K562 (cell line): Measurements from ENCODE around the gene VWA8.

Experiments
- CEBPB ChIP-seq: fragments of 450-650 bp; IDR thresholded peaks from 2 replicates; pipeline ENCODE4 v1.6.1; 2016; ENCODE audit warnings: missing genetic modification characterization, missing compliant biosample characterization
- CTCF ChIP-seq, 3 experiments: IDR thresholded peaks in 2 of 3; conservative IDR thresholded peaks in 1 of 3; 2 replicates each; pipeline ENCODE4 v1.5.1; 2011 to 2012; ENCODE audit warnings: low read length in 3 of 3, mild to moderate bottlenecking in 3 of 3, control low read depth in 2 of 3, improper control_type of control experiment in 1 of 3, inconsistent platforms in 1 of 3, low read depth in 1 of 3, mixed read lengths in 1 of 3, moderate library complexity in 1 of 3; ENCODE audit not compliant: insufficient read depth in 2 of 3
- EGR1 ChIP-seq: fragments of 450-650 bp; conservative IDR thresholded peaks from 2 replicates; pipeline ENCODE4 v1.6.1; 2017; ENCODE audit warnings: mild to moderate bottlenecking
- EZH2 ChIP-seq: IDR thresholded peaks from 2 replicates; pipeline ENCODE4 v1.6.1; 2012; ENCODE audit warnings: low read depth, mild to moderate bottlenecking, inconsistent platforms, low read length, borderline replicate concordance
- NCOA4 ChIP-seq: fragments of 450-650 bp; IDR thresholded peaks from 2 replicates; pipeline ENCODE4 v1.6.1; 2018; ENCODE audit warnings: mild to moderate bottlenecking; ENCODE audit not compliant: partially characterized antibody
- POLR2AphosphoS5 ChIP-seq: IDR thresholded peaks from 2 replicates; pipeline ENCODE4 v1.6.1; 2011; ENCODE audit warnings: mild to moderate bottlenecking, low read depth, low read length, moderate library complexity; ENCODE audit not compliant: control insufficient read depth, insufficient read depth
- ZFX ChIP-seq: sonication (generic); formaldehyde crosslinking; IDR thresholded peaks from 2 replicates; pipeline ENCODE4 v1.8.0; 2022; ENCODE audit warnings: mild to moderate bottlenecking, missing genetic modification reagents, moderate library complexity
- ZNF175 ChIP-seq: fragments of 200-800 bp; sonication (Bioruptor generic); IDR thresholded peaks from 2 replicates; pipeline ENCODE4 v1.6.1; 2016; ENCODE audit warnings: low read depth, mild to moderate bottlenecking, missing genetic modification characterization, missing compliant biosample characterization
- ZNF324 ChIP-seq: fragments of 250-450 bp; sonication (Bioruptor Pico); IDR thresholded peaks from 2 replicates; pipeline ENCODE4 v1.4.0; 2020; ENCODE audit warnings: mild to moderate bottlenecking
- TF ChIP-seq, protein P1 (sequence below): sonication (generic); formaldehyde crosslinking; IDR thresholded peaks from 2 replicates; pipeline ENCODE4 v1.8.0; 2023; ENCODE audit warnings: mild to moderate bottlenecking, missing genetic modification reagents
- TF ChIP-seq, protein P2 (sequence below): fragments of 250-450 bp; sonication (Bioruptor Pico); IDR thresholded peaks from 2 replicates; pipeline ENCODE4 v1.5.0; 2021; ENCODE audit warnings: mild to moderate bottlenecking, borderline replicate concordance
- TF ChIP-seq, protein P3 (sequence below): sonication (generic); formaldehyde crosslinking; IDR thresholded peaks from 2 replicates; pipeline ENCODE4 v1.8.1; 2023; ENCODE audit warnings: mild to moderate bottlenecking, missing genetic modification reagents

- no peak for TF ChIP-seq CTCF (IDR thresholded peaks at IDR 0.05 in 2 of 3, conservative IDR thresholded peaks at IDR 0.05 in 1 of 3; ENCODE audit: insufficient read depth in 2 of 3, low read depth in 1 of 3, low read length in 3 of 3)
- no peak for TF ChIP-seq ZFX (CRISPR knock-in tag)
- TF ChIP-seq POLR2AphosphoS5: no peak
- TF ChIP-seq, protein P1, sequence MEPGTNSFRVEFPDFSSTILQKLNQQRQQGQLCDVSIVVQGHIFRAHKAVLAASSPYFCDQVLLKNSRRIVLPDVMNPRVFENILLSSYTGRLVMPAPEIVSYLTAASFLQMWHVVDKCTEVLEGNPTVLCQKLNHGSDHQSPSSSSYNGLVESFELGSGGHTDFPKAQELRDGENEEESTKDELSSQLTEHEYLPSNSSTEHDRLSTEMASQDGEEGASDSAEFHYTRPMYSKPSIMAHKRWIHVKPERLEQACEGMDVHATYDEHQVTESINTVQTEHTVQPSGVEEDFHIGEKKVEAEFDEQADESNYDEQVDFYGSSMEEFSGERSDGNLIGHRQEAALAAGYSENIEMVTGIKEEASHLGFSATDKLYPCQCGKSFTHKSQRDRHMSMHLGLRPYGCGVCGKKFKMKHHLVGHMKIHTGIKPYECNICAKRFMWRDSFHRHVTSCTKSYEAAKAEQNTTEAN: no peak
- no peak for TF ChIP-seq CEBPB (tag)
- TF ChIP-seq, protein P2, sequence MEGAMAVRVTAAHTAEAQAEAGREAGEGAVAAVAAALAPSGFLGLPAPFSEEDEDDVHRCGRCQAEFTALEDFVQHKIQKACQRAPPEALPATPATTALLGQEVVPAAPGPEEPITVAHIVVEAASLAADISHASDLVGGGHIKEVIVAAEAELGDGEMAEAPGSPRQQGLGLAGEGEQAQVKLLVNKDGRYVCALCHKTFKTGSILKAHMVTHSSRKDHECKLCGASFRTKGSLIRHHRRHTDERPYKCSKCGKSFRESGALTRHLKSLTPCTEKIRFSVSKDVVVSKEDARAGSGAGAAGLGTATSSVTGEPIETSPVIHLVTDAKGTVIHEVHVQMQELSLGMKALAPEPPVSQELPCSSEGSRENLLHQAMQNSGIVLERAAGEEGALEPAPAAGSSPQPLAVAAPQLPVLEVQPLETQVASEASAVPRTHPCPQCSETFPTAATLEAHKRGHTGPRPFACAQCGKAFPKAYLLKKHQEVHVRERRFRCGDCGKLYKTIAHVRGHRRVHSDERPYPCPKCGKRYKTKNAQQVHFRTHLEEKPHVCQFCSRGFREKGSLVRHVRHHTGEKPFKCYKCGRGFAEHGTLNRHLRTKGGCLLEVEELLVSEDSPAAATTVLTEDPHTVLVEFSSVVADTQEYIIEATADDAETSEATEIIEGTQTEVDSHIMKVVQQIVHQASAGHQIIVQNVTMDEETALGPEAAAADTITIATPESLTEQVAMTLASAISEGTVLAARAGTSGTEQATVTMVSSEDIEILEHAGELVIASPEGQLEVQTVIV (CRISPR knock-in tag): no peak
- no peak for TF ChIP-seq NCOA4
- no peak for TF ChIP-seq EZH2
- TF ChIP-seq, protein P3, sequence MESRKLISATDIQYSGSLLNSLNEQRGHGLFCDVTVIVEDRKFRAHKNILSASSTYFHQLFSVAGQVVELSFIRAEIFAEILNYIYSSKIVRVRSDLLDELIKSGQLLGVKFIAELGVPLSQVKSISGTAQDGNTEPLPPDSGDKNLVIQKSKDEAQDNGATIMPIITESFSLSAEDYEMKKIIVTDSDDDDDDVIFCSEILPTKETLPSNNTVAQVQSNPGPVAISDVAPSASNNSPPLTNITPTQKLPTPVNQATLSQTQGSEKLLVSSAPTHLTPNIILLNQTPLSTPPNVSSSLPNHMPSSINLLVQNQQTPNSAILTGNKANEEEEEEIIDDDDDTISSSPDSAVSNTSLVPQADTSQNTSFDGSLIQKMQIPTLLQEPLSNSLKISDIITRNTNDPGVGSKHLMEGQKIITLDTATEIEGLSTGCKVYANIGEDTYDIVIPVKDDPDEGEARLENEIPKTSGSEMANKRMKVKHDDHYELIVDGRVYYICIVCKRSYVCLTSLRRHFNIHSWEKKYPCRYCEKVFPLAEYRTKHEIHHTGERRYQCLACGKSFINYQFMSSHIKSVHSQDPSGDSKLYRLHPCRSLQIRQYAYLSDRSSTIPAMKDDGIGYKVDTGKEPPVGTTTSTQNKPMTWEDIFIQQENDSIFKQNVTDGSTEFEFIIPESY (CRISPR knock-in tag): no peak
- TF ChIP-seq EGR1: no peak
- no peak for TF ChIP-seq ZNF175 (CRISPR knock-in tag)
- TF ChIP-seq ZNF324 (CRISPR knock-in tag): no peak
These were observed 319.5 kb downstream of the VWA8 start for GRCh38 chr13:41641429-41641828.
